GM18951 (cell line): ENCODE measurements around the gene ARHGAP45.

Experiments used
- POLR2A ChIP-seq: IDR thresholded peaks from 4 replicates; pipeline ENCODE4 v1.6.1; 2011; ENCODE audit warnings: mild to moderate bottlenecking; ENCODE audit not compliant: insufficient read length, insufficient read depth; ENCODE audit errors: extremely low read depth
- in situ Hi-C: fragments of 300-500 bp; cut with MboI; formaldehyde crosslinking; loops from one replicate; pipeline ENCODE4 v1.12.0; 2022; ENCODE audit warnings: low sequenced_read_pairs, mixed read lengths, inconsistent platforms; ENCODE audit not compliant: unreplicated experiment

The ARHGAP45 gene

GRCh38 chr19:1085676-1086442 is 18.9 kb downstream of the ARHGAP45 start:
- in situ Hi-C loops: no loop called here

DNA sequence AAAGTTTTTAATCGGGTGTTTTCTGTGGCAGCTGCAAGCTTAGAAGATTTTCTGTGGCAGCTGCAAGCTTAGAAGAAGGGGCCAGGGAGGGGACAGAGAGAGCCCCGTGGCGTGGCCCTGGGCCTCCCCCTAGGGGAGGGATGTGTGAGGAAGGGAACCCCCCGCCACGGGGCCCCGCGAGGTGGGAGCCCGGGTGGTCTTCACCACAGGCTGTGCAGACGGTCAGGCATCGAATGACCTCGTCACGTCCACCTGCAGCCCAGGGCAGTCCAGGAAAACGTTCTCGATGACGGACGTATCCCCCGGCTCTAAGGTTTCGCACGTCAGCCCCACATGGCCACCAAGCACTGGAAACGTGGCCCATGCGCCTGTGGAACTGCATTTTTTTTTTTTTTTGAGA is 19.6 kb downstream of the ARHGAP45 start:
- in situ Hi-C loops: no loop called here
- TF ChIP-seq POLR2A: peak; percentile 21

More at GRCh38 chr19:1085676-1086442, 18.9 kb downstream of the ARHGAP45 start:
- TF ChIP-seq POLR2A: peak; percentile 7

- TF ChIP-seq POLR2A: peak; percentile 49
- in situ Hi-C loops: no loop called here
These were observed 20.9 kb downstream of the ARHGAP45 start for GRCh38 chr19:1087813-1088415.

GRCh38 chr19:1088416-1089010 is 21.5 kb downstream of the ARHGAP45 start:
- TF ChIP-seq POLR2A: no peak
- in situ Hi-C loops: no loop called here

DNA sequence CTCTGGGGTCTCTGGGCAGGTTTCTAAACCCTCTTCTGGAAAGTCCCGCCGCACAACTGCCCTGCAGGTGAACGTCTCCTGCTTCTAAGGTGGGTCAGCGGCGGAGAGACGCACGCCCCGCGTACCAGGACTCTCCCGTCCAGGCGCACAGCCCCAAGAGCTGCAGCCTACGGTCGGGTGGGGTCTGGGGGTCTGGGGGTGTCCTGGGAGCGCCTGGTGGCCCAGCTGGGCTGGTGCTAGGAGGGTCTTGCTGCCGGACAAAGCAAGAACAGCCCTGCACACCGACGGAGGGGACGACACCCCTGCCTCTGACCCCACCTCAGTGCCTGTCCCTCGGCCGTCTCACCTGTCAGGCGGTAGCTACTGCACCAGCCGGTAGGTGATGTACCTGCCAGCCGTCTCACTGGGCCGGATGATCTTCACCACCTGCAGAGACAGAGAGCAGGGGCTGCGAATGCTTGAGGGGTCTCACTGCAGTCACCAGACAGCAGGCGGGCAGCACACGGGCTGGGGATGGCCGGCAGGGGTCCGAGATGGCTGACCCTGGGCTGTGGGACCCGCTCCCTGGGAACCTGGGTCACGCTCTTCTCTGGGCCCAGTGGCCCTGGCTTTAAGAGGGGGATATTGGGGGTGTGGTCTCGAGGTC is 22.3 kb downstream of the ARHGAP45 start:
- TF ChIP-seq POLR2A: peak; percentile 21
- in situ Hi-C loops: no loop called here

DNA sequence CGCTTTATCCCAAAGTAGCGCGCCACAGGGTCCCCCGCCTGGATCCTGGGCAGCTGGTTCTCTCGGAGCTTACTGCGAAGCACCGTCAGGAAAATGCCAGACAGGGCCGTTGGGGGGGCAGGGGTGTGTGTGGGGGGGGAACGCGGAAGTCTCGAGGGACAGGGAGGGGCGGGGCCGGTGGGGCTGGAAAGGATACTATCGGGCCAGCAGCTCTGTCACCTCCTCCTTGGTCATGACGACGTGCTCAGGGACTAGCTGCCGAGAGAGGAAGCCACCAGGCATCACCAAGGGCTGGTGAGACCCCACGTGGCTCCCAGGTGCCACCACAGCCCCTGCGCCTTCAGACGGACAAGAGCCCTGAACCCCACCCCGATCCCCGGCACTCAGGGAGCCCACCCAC is 22.9 kb downstream of the ARHGAP45 start:
- no peak for TF ChIP-seq POLR2A
- in situ Hi-C loops: no loop called here

GRCh38 chr19:1090731-1091543 is 24.0 kb downstream of the ARHGAP45 start:
- TF ChIP-seq POLR2A: no peak
- in situ Hi-C loops: no loop called here

DNA sequence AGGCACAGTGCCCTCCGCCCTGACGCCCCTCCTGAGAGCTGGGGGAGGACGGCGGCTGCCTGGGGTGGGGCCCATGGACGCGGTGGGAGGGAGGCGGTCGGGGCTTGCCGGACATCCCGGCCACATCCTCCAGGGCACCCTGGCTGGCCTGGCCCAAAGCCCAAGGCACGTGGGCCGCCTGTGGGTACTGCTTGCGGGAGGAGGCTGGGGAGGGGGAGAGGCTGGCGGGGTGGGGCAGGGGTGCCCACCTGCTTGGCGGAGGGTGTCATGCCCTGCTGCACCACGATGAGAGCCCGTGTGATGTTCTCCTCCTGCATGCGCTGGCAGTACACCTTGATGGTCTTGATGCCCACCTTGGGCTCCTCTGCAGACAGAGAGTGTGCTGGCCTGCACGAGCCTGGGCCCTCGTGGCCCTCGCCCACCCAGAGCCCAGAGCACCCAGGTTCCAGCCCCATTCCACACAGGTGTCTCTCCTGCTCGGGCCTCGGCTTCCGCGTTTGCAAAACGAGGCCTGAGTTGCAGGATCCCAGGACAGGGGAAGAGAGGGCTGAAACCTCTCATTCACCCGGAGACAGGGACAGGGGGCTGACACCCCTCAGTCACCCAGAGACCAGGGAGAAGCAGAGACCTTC is 24.7 kb downstream of the ARHGAP45 start:
- in situ Hi-C loops: no loop called here
- TF ChIP-seq POLR2A: no peak

GRCh38 chr19:1093330-1093729 is 26.4 kb downstream of the ARHGAP45 start:
- in situ Hi-C loops: no loop called here
- TF ChIP-seq POLR2A: no peak

GRCh38 chr19:1093811-1094553 is 27.0 kb downstream of the ARHGAP45 start:
- no peak for TF ChIP-seq POLR2A
- in situ Hi-C loops: no loop called here

DNA sequence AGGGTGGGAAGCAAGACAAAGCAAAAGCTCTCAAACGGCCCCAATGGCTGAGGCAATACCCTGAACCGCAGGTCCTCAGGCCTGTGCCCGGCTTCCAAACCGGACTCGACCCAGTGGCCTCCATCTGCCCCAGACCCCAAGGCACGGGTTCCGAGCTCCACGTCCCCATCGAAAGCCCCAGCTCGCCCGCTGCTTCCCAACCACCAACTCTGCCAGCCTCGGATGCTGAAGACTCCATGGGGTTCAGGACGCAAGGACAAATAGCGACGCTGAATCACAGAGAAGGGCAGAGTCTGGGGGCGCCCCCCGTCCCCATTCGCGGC is 27.6 kb downstream of the ARHGAP45 start:
- in situ Hi-C loops: no loop called here
- TF ChIP-seq POLR2A: no peak
